Activated CD4-positive, alpha-beta memory T cell treated with anti-CD3 and anti-CD28 coated beads, Interleukin-2, amount 10 ng/mL, durations not matched to agents 7 days and 5 days (primary cell): ENCODE results near the gene KCNQ5. TPM values are rescaled to one million over a fixed set of nuclear protein-coding genes. Genes with fewer than 3 reads are reported as not detected.
"Not testable (repeated sequence)": the region's sequence is repeated elsewhere in the genome, so short reads cannot be mapped to it uniquely, and the experiment has no call there.

Experiments used
- CTCF ChIA-PET: fragments of 350-600 bp; sonication (Branson Sonifier 250); formaldehyde crosslinking; loops from one replicate; lab custom pipeline; 2021; ENCODE audit warnings: antibody characterized with exemption, inconsistent platforms; lab: Charles Lee
- POLR2A ChIA-PET: fragments of 350-600 bp; sonication (Branson Sonifier 250); formaldehyde crosslinking; loops from one replicate; lab custom pipeline; 2021; ENCODE audit warnings: antibody characterized with exemption; lab: Charles Lee
- DNase-seq: peaks from one replicate; pipeline ENCODE4 v3.0.0-alpha.2; 2020
- H3K27ac Mint-ChIP-seq: one replicate; pipeline ENCODE4 v1.8.0; 2021; ENCODE audit warnings: mild to moderate bottlenecking, mixed read lengths
- H3K27me3 Mint-ChIP-seq: one replicate; pipeline ENCODE4 v1.8.0; 2021; ENCODE audit warnings: mixed read lengths
- H3K36me3 Mint-ChIP-seq: one replicate; pipeline ENCODE4 v1.8.0; 2021; ENCODE audit warnings: low read depth, mixed read lengths
- H3K4me1 Mint-ChIP-seq: one replicate; pipeline ENCODE4 v1.8.0; 2021; ENCODE audit warnings: mixed read lengths
- H3K4me3 Mint-ChIP-seq: one replicate; pipeline ENCODE4 v1.8.0; 2021; ENCODE audit warnings: mild to moderate bottlenecking, mixed read lengths
- H3K9me3 Mint-ChIP-seq: one replicate; pipeline ENCODE4 v1.8.0; 2021; ENCODE audit warnings: mixed read lengths
- total RNA-seq, 2 experiments: library from RNA; stranded (reverse); gene quantifications; one replicate each; pipeline ENCODE4 v1.2.3, GENCODE V29; 2021

Gene KCNQ5
- total RNA-seq, 2 experiments from 2014 or later: 4.3 to 4.7 TPM

- Mint-ChIP-seq H3K4me3 (no peak overlapping the region), H3K9me3 (no peaks in the 10 kb centered on the region), H3K27me3 (peaks cover 4% of the 10 kb centered on the region), H3K4me1 (no peaks in the 10 kb centered on the region), H3K27ac (no peak overlapping the region), H3K36me3 (no peaks in the 10 kb centered on the region)
- ChIA-PET POLR2A (no interaction called here), CTCF (no interaction called here)
- DNase-seq: no peak
These were observed 585.5 kb downstream of the KCNQ5 start for GRCh38 chr6:73207221-73207837.

GRCh38 chr6:73209117-73209516 is 587.3 kb downstream of the KCNQ5 start:
- H3K36me3 Mint-ChIP-seq: no peaks in the 10 kb centered on the region
- no peak for DNase-seq
- ChIA-PET CTCF (no interaction called here), POLR2A (no interaction called here)
- H3K9me3 Mint-ChIP-seq: no peaks in the 10 kb centered on the region
- H3K4me1 Mint-ChIP-seq: no peaks in the 10 kb centered on the region
- H3K27ac Mint-ChIP-seq: no peak overlapping the region
- no peak overlapping the region for H3K4me3 Mint-ChIP-seq
- H3K27me3 Mint-ChIP-seq: peaks cover 4% of the 10 kb centered on the region

GRCh38 chr6:73216859-73217258 is 595.0 kb downstream of the KCNQ5 start:
- no peaks in the 10 kb centered on the region for H3K4me1 Mint-ChIP-seq
- CTCF ChIA-PET: no interaction called here
- H3K27me3 Mint-ChIP-seq: peaks cover 2% of the 10 kb centered on the region
- no peak overlapping the region for H3K27ac Mint-ChIP-seq
- POLR2A ChIA-PET: no interaction called here
- no peak for DNase-seq
- H3K9me3 Mint-ChIP-seq: no peaks in the 10 kb centered on the region
- no peaks in the 10 kb centered on the region for H3K36me3 Mint-ChIP-seq
- no peak overlapping the region for H3K4me3 Mint-ChIP-seq

DNA sequence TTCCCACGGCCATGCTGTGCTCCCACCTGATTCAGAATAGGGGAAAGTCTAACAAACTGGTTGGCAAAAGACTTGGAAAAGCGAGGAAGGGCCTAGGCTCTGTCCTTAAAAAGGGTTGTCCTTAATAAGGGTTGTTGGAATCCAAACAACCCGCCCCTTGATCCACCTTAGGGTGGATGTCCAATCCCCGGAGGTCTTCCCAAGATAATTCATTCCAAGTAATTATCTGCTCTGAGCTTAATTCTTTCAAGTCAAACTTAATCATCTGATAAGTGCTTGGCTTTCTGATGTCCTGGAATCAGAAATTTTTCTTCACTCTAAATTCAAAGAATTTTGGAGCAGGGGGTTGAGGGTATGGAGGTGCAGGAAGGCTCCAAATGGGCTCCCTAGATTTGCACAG is 603.5 kb downstream of the KCNQ5 start, which contains the start of gene KHDC1L:
Gene KHDC1L (minus strand): TSS at position 101 of the 400 bp plus-strand sequence. CDS start 88 bp downstream, at position 13.
- CTCF ChIA-PET: interaction anchor here (0.6 kb wide), 1 partner anchor 29 kb away, joined by 3 read pairs; no protein-coding TSS in a partner anchor
- H3K27me3 Mint-ChIP-seq: peaks cover 2% of the 10 kb centered on the region
- H3K27ac Mint-ChIP-seq: no peak within 1 kb of the TSS
- H3K4me1 Mint-ChIP-seq: no peaks in the 10 kb centered on the region
- no peak within 1 kb of the TSS for H3K4me3 Mint-ChIP-seq
- POLR2A ChIA-PET: no interaction called here
- no peaks in the 10 kb centered on the region for H3K36me3 Mint-ChIP-seq
- H3K9me3 Mint-ChIP-seq: no peaks in the 10 kb centered on the region
- no peak for DNase-seq

DNA sequence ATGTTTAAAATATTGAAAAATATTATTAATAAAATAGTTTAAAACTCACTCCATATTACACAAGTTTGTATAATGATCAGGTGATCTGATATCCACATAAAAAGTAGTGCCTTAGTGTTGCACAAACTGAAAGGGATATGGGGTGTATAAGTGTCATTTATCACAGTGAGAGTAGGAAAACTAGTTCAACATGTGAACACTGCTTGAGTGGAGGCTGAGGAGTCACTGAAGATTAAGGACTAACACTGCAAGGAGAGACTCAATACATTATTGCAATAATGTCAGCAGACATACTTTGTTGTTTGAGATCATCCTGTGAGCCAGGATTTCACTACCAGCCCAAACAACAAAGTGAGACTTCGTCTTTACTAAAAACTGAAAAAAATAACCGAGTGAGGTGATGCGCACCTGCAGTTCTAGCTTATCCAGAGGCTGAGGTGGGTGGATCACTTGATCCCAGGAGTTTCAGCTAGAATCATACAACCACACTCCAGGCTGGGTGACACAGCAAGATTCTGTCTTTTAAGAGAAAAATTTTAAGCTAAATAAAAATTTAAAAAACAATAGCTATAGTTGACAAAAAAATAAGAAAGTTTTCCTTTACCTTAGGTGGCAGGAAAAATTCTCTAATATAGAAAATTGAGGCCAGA is 605.9 kb downstream of the KCNQ5 start:
- ChIA-PET CTCF (no interaction called here), POLR2A (no interaction called here)
- Mint-ChIP-seq H3K9me3 (no peaks in the 10 kb centered on the region), H3K4me1 (no peaks in the 10 kb centered on the region), H3K27me3 (no peaks in the 10 kb centered on the region), H3K4me3 (no peak overlapping the region), H3K27ac (no peak overlapping the region), H3K36me3 (no peaks in the 10 kb centered on the region)
- no peak for DNase-seq

- Mint-ChIP-seq H3K4me1 (no peaks in the 10 kb centered on the region), H3K36me3 (no peaks in the 10 kb centered on the region), H3K27ac (no peak overlapping the region), H3K9me3 (no peaks in the 10 kb centered on the region), H3K4me3 (no peak overlapping the region), H3K27me3 (no peaks in the 10 kb centered on the region)
- ChIA-PET POLR2A (no interaction called here), CTCF (no interaction called here)
- no peak for DNase-seq
These were observed 610.1 kb downstream of the KCNQ5 start for GRCh38 chr6:73231986-73232391.

DNA sequence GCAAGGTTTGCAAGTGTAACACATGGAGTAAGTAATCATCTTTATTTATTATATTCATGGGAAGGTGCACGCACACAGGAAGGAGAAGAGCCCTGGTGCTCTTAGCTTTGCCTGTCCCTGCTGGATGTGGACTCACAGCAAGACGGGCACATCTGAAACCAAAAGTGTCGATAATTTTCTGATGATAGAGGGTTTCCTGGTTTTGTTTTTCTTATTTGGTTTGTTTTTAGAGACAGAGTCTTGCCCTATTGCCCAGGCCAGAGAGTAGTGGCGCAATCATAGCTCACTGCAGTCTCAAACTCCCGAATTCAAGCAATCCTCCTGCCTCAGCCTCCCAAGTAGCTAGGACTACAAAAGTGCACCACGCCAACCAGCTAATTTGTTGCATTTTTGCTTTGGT is 611.2 kb downstream of the KCNQ5 start:
- Mint-ChIP-seq H3K36me3 (no peaks in the 10 kb centered on the region), H3K27me3 (no peaks in the 10 kb centered on the region), H3K9me3 (no peaks in the 10 kb centered on the region), H3K4me3 (no peak overlapping the region), H3K4me1 (no peaks in the 10 kb centered on the region), H3K27ac (no peak overlapping the region)
- DNase-seq: no peak
- ChIA-PET CTCF (no interaction called here), POLR2A (no interaction called here)

DNA sequence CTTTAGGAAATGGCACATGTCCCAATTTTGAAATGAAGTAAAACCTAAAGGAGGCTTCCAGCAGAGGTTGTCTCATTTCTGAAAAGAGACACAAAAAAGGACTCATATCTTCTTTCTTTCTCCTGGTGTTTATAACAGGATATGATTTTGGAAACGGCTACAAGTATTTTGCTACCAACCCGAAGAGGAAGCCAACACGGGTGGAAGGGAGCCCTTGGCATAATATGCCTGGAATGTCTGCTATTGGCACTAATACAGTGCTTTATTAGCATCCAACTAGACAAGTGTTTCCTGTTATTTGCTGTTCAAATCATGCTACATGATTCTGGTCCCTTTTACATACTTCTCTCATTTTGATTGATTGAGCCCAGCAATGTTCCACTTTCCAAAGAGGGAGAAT is 612.1 kb downstream of the KCNQ5 start:
- H3K4me1 Mint-ChIP-seq, H3K36me3 Mint-ChIP-seq, H3K27me3 Mint-ChIP-seq, POLR2A ChIA-PET, H3K4me3 Mint-ChIP-seq, CTCF ChIA-PET, H3K9me3 Mint-ChIP-seq, DNase-seq, H3K27ac Mint-ChIP-seq: not testable (repeated sequence)

- Mint-ChIP-seq H3K4me1 (no peaks in the 10 kb centered on the region), H3K9me3 (no peaks in the 10 kb centered on the region), H3K4me3 (no peak overlapping the region), H3K36me3 (no peaks in the 10 kb centered on the region), H3K27me3 (no peaks in the 10 kb centered on the region), H3K27ac (no peak overlapping the region)
- ChIA-PET POLR2A (no interaction called here), CTCF (no interaction called here)
- no peak for DNase-seq
These were observed 612.9 kb downstream of the KCNQ5 start for GRCh38 chr6:73234733-73235132.

DNA sequence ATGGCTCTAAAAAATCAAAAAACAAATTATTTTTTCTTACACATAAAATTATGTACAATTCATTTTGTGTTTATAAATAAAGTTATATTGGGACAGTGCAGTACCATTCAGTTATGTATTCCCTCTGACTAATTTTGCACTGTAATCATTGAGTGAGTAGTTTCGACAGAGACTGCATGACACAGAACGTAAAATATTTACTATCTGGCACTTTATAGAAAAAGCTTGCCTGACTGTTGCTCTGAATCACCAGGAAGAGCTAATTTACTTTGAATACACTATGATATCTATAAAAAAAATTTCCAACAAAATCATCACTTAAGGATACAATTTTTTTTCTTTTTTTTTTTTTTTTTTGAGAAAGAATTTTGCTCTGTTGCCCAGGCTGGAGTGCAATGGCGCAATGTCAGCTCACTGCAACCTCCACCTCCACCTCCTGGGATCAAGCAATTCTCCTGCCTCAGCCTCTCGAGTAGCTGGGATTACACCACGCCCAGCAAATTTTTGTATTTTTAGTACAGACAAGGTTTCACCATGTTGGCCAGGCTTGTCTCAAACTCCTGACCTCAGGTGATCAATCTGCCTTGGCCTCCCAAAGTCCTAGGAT is 614.4 kb downstream of the KCNQ5 start:
- ChIA-PET POLR2A (no interaction called here), CTCF (no interaction called here)
- no peaks in the 10 kb centered on the region for H3K9me3 Mint-ChIP-seq
- no peaks in the 10 kb centered on the region for H3K27me3 Mint-ChIP-seq
- no peak overlapping the region for H3K4me3 Mint-ChIP-seq
- DNase-seq: no peak
- no peak overlapping the region for H3K27ac Mint-ChIP-seq
- no peaks in the 10 kb centered on the region for H3K36me3 Mint-ChIP-seq
- H3K4me1 Mint-ChIP-seq: no peaks in the 10 kb centered on the region

GRCh38 chr6:73240730-73241129 is 618.9 kb downstream of the KCNQ5 start:
- Mint-ChIP-seq H3K36me3 (no peaks in the 10 kb centered on the region), H3K4me3 (no peak overlapping the region), H3K4me1 (no peaks in the 10 kb centered on the region), H3K9me3 (no peaks in the 10 kb centered on the region), H3K27me3 (peaks cover 7% of the 10 kb centered on the region), H3K27ac (no peak overlapping the region)
- POLR2A ChIA-PET: no interaction called here
- DNase-seq: no peak
- CTCF ChIA-PET: no interaction called here

DNA sequence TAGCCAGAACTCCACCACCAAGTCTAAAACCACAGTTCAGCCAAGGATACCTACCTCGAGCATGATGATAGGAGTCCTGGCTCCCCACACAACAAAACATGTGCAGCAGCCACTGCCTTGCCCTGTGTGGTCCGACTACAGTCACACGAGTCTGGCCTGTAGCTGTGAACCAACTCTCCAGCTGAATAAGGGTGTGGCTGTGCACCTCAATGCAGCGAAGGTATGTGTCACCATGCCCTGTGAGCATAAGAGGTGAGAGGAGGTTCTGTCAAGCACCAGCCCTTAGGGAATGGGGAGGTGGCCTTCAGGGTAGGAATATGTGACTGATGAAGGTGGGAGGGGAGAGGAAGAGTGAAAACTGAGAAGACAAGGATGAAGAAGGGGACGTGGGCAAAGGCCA is 620.1 kb downstream of the KCNQ5 start:
- DNase-seq: no peak
- Mint-ChIP-seq H3K9me3 (no peaks in the 10 kb centered on the region), H3K36me3 (no peaks in the 10 kb centered on the region), H3K4me3 (no peak overlapping the region), H3K27ac (no peak overlapping the region), H3K27me3 (peaks cover 11% of the 10 kb centered on the region), H3K4me1 (no peaks in the 10 kb centered on the region)
- POLR2A ChIA-PET: no interaction called here
- CTCF ChIA-PET: interaction anchor here (0.5 kb wide), 1 partner anchor 123 kb away, joined by 4 read pairs; no protein-coding TSS in a partner anchor
